ENCODE results near the gene SKA2. TPM values are rescaled to one million over a fixed set of nuclear protein-coding genes. Genes with fewer than 3 reads are reported as not detected.

SKA2 gene, protein sequence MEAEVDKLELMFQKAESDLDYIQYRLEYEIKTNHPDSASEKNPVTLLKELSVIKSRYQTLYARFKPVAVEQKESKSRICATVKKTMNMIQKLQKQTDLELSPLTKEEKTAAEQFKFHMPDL
- 97.4 and 107 TPM in 2 replicates for total RNA-seq

DNA sequence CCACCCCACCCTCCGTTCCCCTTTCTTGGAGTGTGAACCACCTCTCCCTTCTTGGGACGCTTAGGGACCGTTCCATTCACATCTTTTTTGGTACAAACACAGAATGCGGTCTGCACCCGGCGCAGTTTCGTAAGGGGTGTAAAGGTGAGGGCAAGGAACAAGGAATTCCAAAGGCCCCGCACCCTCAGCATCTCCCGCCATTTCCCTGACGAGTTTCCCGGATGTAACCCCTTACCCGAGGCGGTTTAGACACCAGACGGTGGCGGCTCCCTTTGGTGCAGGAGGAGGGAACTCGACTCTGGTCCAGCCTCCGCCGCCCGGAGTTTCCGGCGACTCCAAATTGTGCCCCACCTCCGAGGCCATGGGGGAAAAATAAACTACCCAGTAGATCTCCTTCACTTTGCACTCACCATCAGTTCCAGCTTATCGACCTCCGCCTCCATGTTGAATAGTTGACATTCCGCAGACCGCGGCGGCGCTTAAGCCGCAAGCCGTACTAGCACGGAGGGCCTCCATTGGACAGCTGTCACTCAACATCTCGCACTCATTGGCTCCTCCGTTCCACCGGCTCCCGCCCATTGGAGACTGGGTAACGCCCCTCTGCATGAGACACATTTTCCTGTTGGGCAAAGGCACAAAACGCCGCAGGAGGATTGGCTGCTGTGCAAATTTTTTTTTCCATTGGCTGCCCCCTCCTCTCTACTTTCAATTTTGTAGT, at the start of gene SKA2:
Gene SKA2, minus strand, starts transcription at position 466 of the 718 bp plus-strand sequence. Its CDS starts 23 bp downstream, at position 443.

DNA sequence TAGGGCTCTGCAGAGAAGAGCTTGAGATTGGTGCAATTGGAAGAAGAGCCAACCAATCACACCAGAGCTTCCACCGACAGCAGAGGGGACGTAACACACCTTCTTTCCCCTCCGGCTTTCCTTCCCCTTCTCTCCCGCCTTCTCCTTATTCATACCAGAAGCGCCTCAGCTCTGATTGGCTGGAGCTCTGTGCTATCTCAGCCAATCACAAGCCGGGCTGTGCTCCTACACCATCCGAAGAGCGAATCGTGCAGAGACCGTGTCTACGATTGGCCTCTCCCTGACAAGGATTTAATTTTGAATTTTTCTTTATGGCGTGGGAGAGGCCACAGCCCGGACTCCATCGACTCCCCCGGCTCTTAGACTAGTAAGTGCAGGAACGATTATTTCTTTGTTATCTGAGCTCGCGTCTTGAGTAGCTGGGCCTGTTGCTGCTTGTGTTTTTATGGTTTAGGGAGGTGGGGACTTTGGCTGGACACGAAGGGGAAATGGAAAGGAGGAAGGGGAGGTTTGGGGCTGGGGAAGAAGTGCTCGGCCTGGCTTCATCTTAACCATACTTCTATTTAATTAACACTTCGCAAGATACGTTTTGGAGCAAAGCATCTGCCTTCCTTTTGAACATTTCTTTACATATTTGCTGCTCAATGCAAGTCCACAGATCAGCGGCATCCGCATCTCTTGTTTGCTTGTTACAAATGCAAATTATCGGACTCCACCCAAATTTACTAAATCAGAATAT, 622 bp upstream of the SKA2 start, which contains the start of gene PRR11:
Gene PRR11, plus strand, starts transcription at position 308 of the 739 bp plus-strand sequence. CDS start 14,007 bp downstream, outside the sequence.

DNA sequence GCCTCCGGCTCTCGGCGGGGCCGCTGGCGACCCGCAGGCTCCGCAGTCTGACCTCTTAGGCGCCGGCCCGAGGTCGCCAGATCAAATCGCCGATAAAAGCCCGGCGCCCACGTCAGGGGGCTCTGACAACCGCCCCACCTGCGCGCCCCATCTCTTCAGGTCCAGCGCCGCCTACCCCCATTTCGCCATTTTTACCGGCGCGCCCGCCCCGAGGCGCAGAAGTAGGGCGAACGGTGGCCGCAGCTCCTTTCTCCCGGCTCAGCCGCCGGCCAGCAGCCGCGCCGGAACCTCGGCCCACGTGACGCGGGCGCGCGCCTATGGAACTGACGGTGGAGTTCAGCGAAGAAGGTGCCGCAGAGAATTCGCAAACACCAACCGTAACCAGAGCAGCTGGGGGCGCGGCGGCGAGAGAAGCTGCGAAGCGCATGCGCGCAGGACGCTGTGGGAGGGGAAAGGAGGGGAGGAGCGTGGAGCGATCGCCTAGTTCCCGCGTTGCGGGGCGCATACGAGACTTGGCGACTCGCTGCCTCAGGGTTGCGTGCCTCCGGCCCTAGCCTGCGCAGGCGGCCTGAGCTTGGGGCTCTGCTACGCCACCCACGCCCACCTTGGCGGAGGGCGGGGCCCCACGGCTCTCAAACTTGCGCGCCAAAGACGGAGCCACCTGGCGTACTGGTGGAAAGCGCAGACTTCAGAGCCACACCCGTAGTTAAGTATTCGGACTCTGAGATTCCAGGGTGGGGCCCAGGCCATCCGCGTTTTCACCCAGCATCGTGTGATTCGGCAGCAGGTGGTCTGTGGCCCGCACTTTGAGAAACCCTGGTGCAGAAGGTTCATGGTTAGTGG, 48.3 kb downstream of the SKA2 start, which contains the start of gene TRIM37:
Gene TRIM37, minus strand, starts transcription at position 418 of the 843 bp plus-strand sequence. CDS start 419 bp downstream, outside the sequence.

Other genes starting within 250 kb of the SKA2 start
- gene TRIM37, start 48.3 kb downstream of the SKA2 start, total RNA-seq = 26.0 and 26.5 TPM in 2 replicates
- gene PRR11, start 560 bp upstream of the SKA2 start, total RNA-seq = 57.3 and 1,133 TPM in 2 replicates
- 17.2 and 20.1 TPM in 2 replicates for gene SMG8, start 54.8 kb upstream of the SKA2 start, total RNA-seq
- gene GDPD1, start 65.3 kb upstream of the SKA2 start, total RNA-seq = 0.34 and 1.3 TPM in 2 replicates
- 28.4 and 31.4 TPM in 2 replicates for gene YPEL2, start 176.5 kb upstream of the SKA2 start, total RNA-seq